Endothelial cell of umbilical vein (primary cell): ENCODE data around the gene ADNP. TPM values are rescaled to one million over a fixed set of nuclear protein-coding genes. Genes with fewer than 3 reads are reported as not detected.

Experiments
- BruUV-seq: library from RNA; stranded (reverse); fragments of 400-500 nt; replicated peaks from 2 replicates; lab custom pipeline; 2021; lab: Mats Ljungman, UMichigan
- CTCF ChIA-PET: fragments of 300-600, 350-600 bp; sonication (Branson Sonifier 250); formaldehyde crosslinking; loops from one replicate; lab custom pipeline; 2021; ENCODE audit warnings: antibody characterized with exemption, inconsistent platforms; lab: Charles Lee
- POLR2A ChIA-PET: fragments of 300-600, 350-600 bp; sonication (Branson Sonifier 250); formaldehyde crosslinking; loops from one replicate; lab custom pipeline; 2021; ENCODE audit warnings: antibody characterized with exemption, inconsistent platforms; lab: Charles Lee
- DNase-seq: peaks from one replicate; pipeline ENCODE4 v3.0.0-alpha.2; 2011; ENCODE audit warnings: low read depth, low spot score
- FAIRE-seq: peaks from 2 replicates; lab custom pipeline; 2011; peaks lifted over from hg19 to GRCh38; lab: Jason Lieb, UNC
- H2AFZ ChIP-seq: 2 replicates; pipeline ENCODE4 v1.6.0; 2012; ENCODE audit warnings: low read depth, low read length, control low read depth, inconsistent platforms
- H3K27ac ChIP-seq: 2 replicates; pipeline ENCODE4 v1.5.1; 2011; ENCODE audit warnings: low read depth, mild to moderate bottlenecking, control low read depth, low read length, moderate library complexity; ENCODE audit not compliant: insufficient read depth
- H3K27me3 ChIP-seq, 2 experiments: 2 replicates each; pipeline versions ENCODE4 v1.6.0 to v1.6.1; 2011; ENCODE audit warnings: low read length in 2 of 2, mixed read lengths in 1 of 2; ENCODE audit not compliant: control insufficient read depth in 2 of 2, insufficient read depth in 2 of 2
- H3K36me3 ChIP-seq, 2 experiments: 2 replicates in 1 of 2; 3 replicates in 1 of 2; pipeline ENCODE4 v1.5.1; 2011; ENCODE audit warnings: low read length in 2 of 2, mild to moderate bottlenecking in 1 of 2, moderate library complexity in 1 of 2; ENCODE audit not compliant: control insufficient read depth in 2 of 2, insufficient read depth in 2 of 2; ENCODE audit errors: extremely low read depth in 1 of 2
- H3K4me1 ChIP-seq: 3 replicates; pipeline ENCODE4 v1.5.1; 2011; ENCODE audit warnings: mild to moderate bottlenecking, low read length; ENCODE audit not compliant: control insufficient read depth, insufficient read depth; ENCODE audit errors: extremely low read depth
- H3K4me2 ChIP-seq: 2 replicates; pipeline ENCODE4 v1.6.1; 2011; ENCODE audit warnings: low read length, control low read depth, mixed read lengths; ENCODE audit not compliant: insufficient read depth
- H3K4me3 ChIP-seq, 3 experiments: fragments of 200-600 bp in 1 of 3; sonication (generic), shearing (Covaris generic) in 1 of 3; replicated peaks in 1 of 3; 2 replicates each; pipeline ENCODE4 v1.5.1; 2011 to 2016; ENCODE audit warnings: control low read depth in 3 of 3, low read length in 3 of 3, mild to moderate bottlenecking in 2 of 3, inconsistent platforms in 1 of 3, low read depth in 1 of 3, moderate library complexity in 1 of 3; ENCODE audit not compliant: insufficient read depth in 1 of 3
- H3K79me2 ChIP-seq: 2 replicates; pipeline ENCODE4 v1.6.0; 2012; ENCODE audit warnings: low read length, inconsistent platforms; ENCODE audit not compliant: control insufficient read depth, insufficient read depth
- H3K9ac ChIP-seq: replicated peaks from 2 replicates; pipeline ENCODE3; 2011; ENCODE audit warnings: low read length, control low read depth; ENCODE audit not compliant: insufficient read depth; ENCODE audit errors: extremely low read depth
- H3K9me1 ChIP-seq: replicated peaks from 3 replicates; pipeline ENCODE4 v1.6.0; 2011; ENCODE audit warnings: mild to moderate bottlenecking, low read length; ENCODE audit not compliant: control insufficient read depth, insufficient read depth; ENCODE audit errors: extremely low read depth
- H3K9me3 ChIP-seq: replicated peaks from 2 replicates; pipeline ENCODE4 v1.5.1; 2012; ENCODE audit warnings: low read length, inconsistent platforms; ENCODE audit not compliant: control insufficient read depth, insufficient read depth
- H4K20me1 ChIP-seq: replicated peaks from 2 replicates; pipeline ENCODE3; 2011; ENCODE audit warnings: mild to moderate bottlenecking, low read length; ENCODE audit not compliant: control insufficient read depth, insufficient read depth; ENCODE audit errors: extremely low read depth
- EZH2 ChIP-seq: IDR thresholded peaks from 2 replicates; pipeline ENCODE4 v1.6.1; 2012; ENCODE audit warnings: borderline replicate concordance, low read depth, mild to moderate bottlenecking, moderate library complexity, low read length, inconsistent platforms; ENCODE audit not compliant: severe bottlenecking
- FOS ChIP-seq: IDR thresholded peaks from 2 replicates; pipeline ENCODE4 v1.6.1; 2011; ENCODE audit warnings: mild to moderate bottlenecking, low read length, moderate library complexity, borderline replicate concordance; ENCODE audit not compliant: insufficient read depth
- GATA2 ChIP-seq: IDR thresholded peaks from 2 replicates; pipeline ENCODE4 v1.7.0; 2011; ENCODE audit warnings: low read depth, mild to moderate bottlenecking, moderate library complexity, mixed read lengths, low read length; ENCODE audit not compliant: insufficient read length, insufficient read depth
- JUN ChIP-seq: IDR thresholded peaks from 2 replicates; pipeline ENCODE4 v1.6.1; 2011; ENCODE audit warnings: borderline replicate concordance, low read depth; ENCODE audit not compliant: insufficient read length, insufficient read depth
- MYC ChIP-seq: IDR thresholded peaks from one replicate; pipeline ENCODE4 v1.6.1; 2011; ENCODE audit warnings: mild to moderate bottlenecking, low read depth, low read length
- POLR2A ChIP-seq: IDR thresholded peaks from 2 replicates; pipeline ENCODE4 v1.6.1; 2012; ENCODE audit warnings: low read depth, mild to moderate bottlenecking, control low read depth, low read length
- POLR2AphosphoS5 ChIP-seq: IDR thresholded peaks from 2 replicates; pipeline ENCODE4 v1.6.1; 2012; ENCODE audit warnings: low read depth, mild to moderate bottlenecking, control low read depth, low read length, moderate library complexity; ENCODE audit not compliant: insufficient read depth
- dilution Hi-C: fragments of 300-500 bp; cut with MboI; formaldehyde crosslinking; loops from one replicate; pipeline ENCODE4 v1.15.0; 2019; ENCODE audit warnings: low sequenced_read_pairs; ENCODE audit not compliant: extremely low pct_ligation_motif_present
- intact Hi-C: fragments of 100-400 bp; cut with micrococcal nuclease; formaldehyde crosslinking; loops from one replicate; pipeline ENCODE4 v1.10.0; 2022
- polyA plus RNA-seq, 4 experiments: library from polyadenylated mRNA; depleted of rRNA in 3 of 4; stranded (reverse) in 3 of 4; unstranded in 1 of 4; fragments of >200 nt; gene quantifications; 2 replicates each; pipeline versions ENCODE4 v1.2.1 to v1.2.3, GENCODE V29; 2011 to 2012; ENCODE audit warnings: missing spikeins in 1 of 4
- total RNA-seq: library from RNA; stranded (reverse); gene quantifications from 2 replicates; pipeline ENCODE4 v1.2.3, GENCODE V29; 2021
- TF ChIP-seq, protein P1 (sequence below), 2 donors: IDR thresholded peaks; 1 replicate in 1 of 2; 2 replicates in 1 of 2; pipeline ENCODE4 v1.5.1; 2011; ENCODE audit warnings: low read length in 2 of 2, mild to moderate bottlenecking in 2 of 2, moderate library complexity in 2 of 2, control low read depth in 1 of 2, inconsistent platforms in 1 of 2, low read depth in 1 of 2; ENCODE audit not compliant: insufficient read depth in 1 of 2; ENCODE audit errors: extremely low read depth in 1 of 2
- TF ChIP-seq, protein P2 (sequence below): IDR thresholded peaks from 2 replicates; pipeline ENCODE4 v1.6.1; 2011; ENCODE audit not compliant: insufficient read depth, insufficient read length

ADNP gene
- total and polyA plus RNA-seq, 2 donors (not counting 3 experiments of a cell fraction or from before 2014, with no cell fraction given), result 17.8 to 66.0 TPM

DNA sequence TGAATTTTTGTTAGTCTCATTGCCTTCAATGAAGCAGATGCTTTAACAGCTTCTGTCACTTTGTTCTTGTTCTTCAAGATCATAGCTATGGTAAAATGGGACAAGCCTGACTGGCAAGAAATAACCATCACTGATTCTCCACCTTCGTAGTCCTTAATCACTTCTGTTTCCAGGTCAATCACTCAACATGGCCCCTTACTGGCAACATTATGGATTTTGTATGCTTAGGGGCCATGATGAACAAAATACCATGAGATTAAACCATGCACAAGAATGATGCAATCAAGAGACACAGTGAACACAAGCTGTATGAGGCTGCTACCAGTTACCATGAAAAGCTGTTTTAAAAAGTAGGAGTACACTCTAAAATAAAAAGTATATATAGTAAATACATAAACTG lies 32.8 kb downstream of the ADNP start:
- Histone ChIP-seq H3K4me2 (no peak overlapping the region), H3K27me3 (no peaks in the 10 kb centered on the region), H3K4me1 (no peaks in the 10 kb centered on the region), H3K9ac (no peak overlapping the region), H3K9me1 (no peaks in the 10 kb centered on the region), H3K36me3 (peaks cover 24 to 29% of the 10 kb centered on the region in 2 experiments), H3K27ac (no peak overlapping the region), H3K79me2 (peaks cover 46% of the 10 kb centered on the region), H3K4me3 (no peak overlapping the region), H4K20me1 (peaks cover 8% of the 10 kb centered on the region), H3K9me3 (no peaks in the 10 kb centered on the region), H2AFZ (no peak overlapping the region)
- intact Hi-C loops (no loop called here), dilution Hi-C loops (no loop called here)
- no TSS peak for BruUV-seq
- ChIA-PET POLR2A (no interaction called here), CTCF (no interaction called here)
- DNase-seq (no peak), FAIRE-seq (no peak)
- no peak for TF ChIP-seq POLR2A
- no peak for TF ChIP-seq GATA2
- TF ChIP-seq POLR2AphosphoS5, result no peak
- TF ChIP-seq EZH2, result no peak
- TF ChIP-seq JUN, result no peak
- no peak for TF ChIP-seq MYC
- TF ChIP-seq, protein P1, sequence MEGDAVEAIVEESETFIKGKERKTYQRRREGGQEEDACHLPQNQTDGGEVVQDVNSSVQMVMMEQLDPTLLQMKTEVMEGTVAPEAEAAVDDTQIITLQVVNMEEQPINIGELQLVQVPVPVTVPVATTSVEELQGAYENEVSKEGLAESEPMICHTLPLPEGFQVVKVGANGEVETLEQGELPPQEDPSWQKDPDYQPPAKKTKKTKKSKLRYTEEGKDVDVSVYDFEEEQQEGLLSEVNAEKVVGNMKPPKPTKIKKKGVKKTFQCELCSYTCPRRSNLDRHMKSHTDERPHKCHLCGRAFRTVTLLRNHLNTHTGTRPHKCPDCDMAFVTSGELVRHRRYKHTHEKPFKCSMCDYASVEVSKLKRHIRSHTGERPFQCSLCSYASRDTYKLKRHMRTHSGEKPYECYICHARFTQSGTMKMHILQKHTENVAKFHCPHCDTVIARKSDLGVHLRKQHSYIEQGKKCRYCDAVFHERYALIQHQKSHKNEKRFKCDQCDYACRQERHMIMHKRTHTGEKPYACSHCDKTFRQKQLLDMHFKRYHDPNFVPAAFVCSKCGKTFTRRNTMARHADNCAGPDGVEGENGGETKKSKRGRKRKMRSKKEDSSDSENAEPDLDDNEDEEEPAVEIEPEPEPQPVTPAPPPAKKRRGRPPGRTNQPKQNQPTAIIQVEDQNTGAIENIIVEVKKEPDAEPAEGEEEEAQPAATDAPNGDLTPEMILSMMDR (IDR thresholded peaks at IDR 0.05; ENCODE audit: extremely low read depth in 1 of 2, insufficient read depth in 1 of 2, low read depth in 1 of 2, low read length in 2 of 2), result no peak
- TF ChIP-seq FOS, result no peak
- TF ChIP-seq, protein P2, sequence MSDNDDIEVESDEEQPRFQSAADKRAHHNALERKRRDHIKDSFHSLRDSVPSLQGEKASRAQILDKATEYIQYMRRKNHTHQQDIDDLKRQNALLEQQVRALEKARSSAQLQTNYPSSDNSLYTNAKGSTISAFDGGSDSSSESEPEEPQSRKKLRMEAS, result no peak
